Activated B cell treated with CpG ODN at 0.5 μM for 24 hours (primary cell): ENCODE data around the gene FUT8. TPM values are rescaled to one million over a fixed set of nuclear protein-coding genes. Genes with fewer than 3 reads are reported as not detected.
A peak's percentile ranks its signal among the peaks of the same experiment; 100 is the strongest.

ENCODE experiments used
- ATAC-seq: fragments of 200-7000 bp; cut with Tn5 transposase; one replicate; pipeline ENCODE4 v1.10.0; 2021; ENCODE audit warnings: low read depth, mild to moderate bottlenecking, moderate library complexity
- CTCF ChIA-PET: fragments of 350-600 bp; sonication (Branson Sonifier 250); formaldehyde crosslinking; loops from one replicate; lab custom pipeline; 2021; ENCODE audit warnings: antibody characterized with exemption; lab: Charles Lee
- POLR2A ChIA-PET: fragments of 350-600 bp; sonication (Branson Sonifier 250); formaldehyde crosslinking; loops from one replicate; lab custom pipeline; 2021; ENCODE audit warnings: antibody characterized with exemption; lab: Charles Lee
- DNase-seq: peaks from one replicate; pipeline ENCODE4 v3.0.0; 2022
- H3K27ac Mint-ChIP-seq: one replicate; pipeline ENCODE4 v1.8.0; 2020; ENCODE audit warnings: mixed read lengths
- H3K27me3 Mint-ChIP-seq: one replicate; pipeline ENCODE4 v1.8.0; 2021; ENCODE audit warnings: mixed read lengths
- H3K36me3 Mint-ChIP-seq: one replicate; pipeline ENCODE4 v1.8.0; 2021; ENCODE audit warnings: low read depth, mixed read lengths
- H3K4me1 Mint-ChIP-seq: one replicate; pipeline ENCODE4 v1.8.0; 2021; ENCODE audit warnings: mixed read lengths
- H3K4me3 Mint-ChIP-seq: one replicate; pipeline ENCODE4 v1.8.0; 2020; ENCODE audit warnings: mild to moderate bottlenecking, mixed read lengths
- H3K9me3 Mint-ChIP-seq: one replicate; pipeline ENCODE4 v1.8.0; 2020; ENCODE audit warnings: mixed read lengths
- CTCF ChIP-seq: fragments of 200-600 bp; IDR thresholded peaks from one replicate; pipeline ENCODE4 v1.8.0; 2022; ENCODE audit warnings: antibody characterized with exemption, mild to moderate bottlenecking
- intact Hi-C: fragments of 100-400 bp; cut with micrococcal nuclease; formaldehyde crosslinking; loops from one replicate; pipeline ENCODE4 v1.15.1; 2024
- total RNA-seq: library from RNA; stranded (reverse); gene quantifications from 2 replicates; pipeline ENCODE4 v1.2.3, GENCODE V29; 2022

The FUT8 gene
- total RNA-seq, 1 donor from 2014 or later: 123 TPM

- no peaks in the 10 kb centered on the region for H3K27me3 Mint-ChIP-seq
- intact Hi-C loops: no loop called here
- peaks cover 3% of the 10 kb centered on the region for H3K9me3 Mint-ChIP-seq
- H3K4me3 Mint-ChIP-seq: no peak overlapping the region
- H3K36me3 Mint-ChIP-seq: peaks cover 12% of the 10 kb centered on the region
- no peak overlapping the region for H3K27ac Mint-ChIP-seq
- no peak for TF ChIP-seq CTCF
- ChIA-PET POLR2A (interaction anchor here (0.7 to 1.0 kb wide), 2 partner anchors 43 to 71 kb away, joined by 3 read pairs; no protein-coding TSS in a partner anchor), CTCF (no interaction called here)
- ATAC-seq (peak; percentile 57), DNase-seq (no peak)
- peaks cover 27% of the 10 kb centered on the region for H3K4me1 Mint-ChIP-seq
Observed at GRCh38 chr14:65531148-65531547, 118.6 kb downstream of the FUT8 start.

- Mint-ChIP-seq H3K4me3 (no peak overlapping the region), H3K4me1 (peaks cover 17% of the 10 kb centered on the region), H3K27me3 (no peaks in the 10 kb centered on the region), H3K9me3 (no peaks in the 10 kb centered on the region), H3K27ac (no peak overlapping the region), H3K36me3 (peaks cover 9% of the 10 kb centered on the region)
- ChIA-PET POLR2A (interaction anchor here (0.7 kb wide), 1 partner anchor 333 kb away, joined by 5 read pairs; no protein-coding TSS in a partner anchor), CTCF (no interaction called here)
- DNase-seq (no peak), ATAC-seq (no peak)
- no peak for TF ChIP-seq CTCF
- intact Hi-C loops: no loop called here
Observed at GRCh38 chr14:65533736-65534404, 121.3 kb downstream of the FUT8 start.

GRCh38 chr14:65536781-65537423 is 124.4 kb downstream of the FUT8 start:
- CTCF ChIA-PET: no interaction called here

GRCh38 chr14:65548878-65549277 is 136.3 kb downstream of the FUT8 start:
- TF ChIP-seq CTCF: no peak
- ChIA-PET POLR2A (no interaction called here), CTCF (no interaction called here)
- H3K4me1 Mint-ChIP-seq: peaks cover 35% of the 10 kb centered on the region
- H3K4me3 Mint-ChIP-seq: no peak overlapping the region
- H3K9me3 Mint-ChIP-seq: no peaks in the 10 kb centered on the region
- no peak overlapping the region for H3K27ac Mint-ChIP-seq
- intact Hi-C loops: no loop called here
- DNase-seq (no peak), ATAC-seq (no peak)
- peaks cover 1% of the 10 kb centered on the region for H3K36me3 Mint-ChIP-seq
- H3K27me3 Mint-ChIP-seq: no peaks in the 10 kb centered on the region

More at GRCh38 chr14:65536781-65537423, 124.4 kb downstream of the FUT8 start:
- Mint-ChIP-seq H3K4me1 (peaks cover 3% of the 10 kb centered on the region), H3K4me3 (no peak overlapping the region), H3K36me3 (peaks cover 6% of the 10 kb centered on the region), H3K27ac (no peak overlapping the region), H3K9me3 (no peaks in the 10 kb centered on the region), H3K27me3 (no peaks in the 10 kb centered on the region)
- TF ChIP-seq CTCF: no peak
- intact Hi-C loops: no loop called here
- ATAC-seq (no peak), DNase-seq (no peak)
- POLR2A ChIA-PET: interaction anchor here (0.6 to 0.7 kb wide), 2 partner anchors 49 to 1149 kb away, joined by 4 read pairs; no protein-coding TSS in a partner anchor

- Mint-ChIP-seq H3K4me3 (no peak overlapping the region), H3K27ac (no peak overlapping the region), H3K4me1 (peaks cover 33% of the 10 kb centered on the region), H3K36me3 (peaks cover 1% of the 10 kb centered on the region), H3K27me3 (no peaks in the 10 kb centered on the region), H3K9me3 (no peaks in the 10 kb centered on the region)
- TF ChIP-seq CTCF: no peak
- no peak for ATAC-seq
- intact Hi-C loops: no loop called here
- ChIA-PET POLR2A (no interaction called here), CTCF (no interaction called here)
- DNase-seq: no peak
Observed at GRCh38 chr14:65549429-65549828, 136.9 kb downstream of the FUT8 start.
